GM23338 (cell line): Measurements from ENCODE around the gene CARD6. TPM values are rescaled to one million over a fixed set of nuclear protein-coding genes. Genes with fewer than 3 reads are reported as not detected.
"Not testable (repeated sequence)": the region's sequence is repeated elsewhere in the genome, so short reads cannot be mapped to it uniquely, and the experiment has no call there.

Source experiments
- ATAC-seq: fragments of 200-7000 bp; cut with Tn5 transposase; 3 replicates; pipeline ENCODE4 v1.9.1; 2020
- DNase-seq: peaks from one replicate; pipeline ENCODE4 v3.0.0-alpha.2; 2015; ENCODE audit warnings: low spot score
- H2AFZ ChIP-seq: fragments of 200-600 bp; sonication (generic); 2 replicates; pipeline ENCODE4 v1.8.0; 2016; ENCODE audit warnings: antibody characterized with exemption, mild to moderate bottlenecking, moderate library complexity
- H3F3A ChIP-seq: fragments of 200-600 bp; sonication (generic); replicated peaks from 2 replicates; pipeline ENCODE4 v1.8.0; 2017; ENCODE audit warnings: antibody characterized with exemption, mixed run types, low read depth
- H3K27ac ChIP-seq: fragments of 200-600 bp; sonication (generic); 2 replicates; pipeline ENCODE4 v1.6.1; 2016; ENCODE audit warnings: low read depth
- H3K27me3 ChIP-seq: fragments of 200-600 bp; sonication (generic); 2 replicates; pipeline ENCODE4 v1.8.0; 2016; ENCODE audit warnings: mild to moderate bottlenecking, mixed run types, moderate library complexity; ENCODE audit not compliant: insufficient read depth
- H3K36me3 ChIP-seq: fragments of 200-600 bp; sonication (generic); 2 replicates; pipeline ENCODE4 v1.8.0; 2016; ENCODE audit warnings: mild to moderate bottlenecking; ENCODE audit not compliant: insufficient read depth
- H3K4me1 ChIP-seq: fragments of 200-600 bp; sonication (generic); 2 replicates; pipeline ENCODE4 v1.8.0; 2016; ENCODE audit warnings: mild to moderate bottlenecking, moderate library complexity; ENCODE audit not compliant: insufficient read depth
- H3K4me2 ChIP-seq: fragments of 200-600 bp; sonication (generic); 2 replicates; pipeline ENCODE4 v1.7.1; 2017; ENCODE audit warnings: mixed run types
- H3K4me3 ChIP-seq: fragments of 200-600 bp; sonication (generic); 2 replicates; pipeline ENCODE4 v1.6.1; 2016; ENCODE audit warnings: mixed run types
- H3K79me2 ChIP-seq: fragments of 200-600 bp; sonication (generic); replicated peaks from 2 replicates; pipeline ENCODE4 v1.8.0; 2017; ENCODE audit warnings: mild to moderate bottlenecking; ENCODE audit not compliant: insufficient read depth
- H3K9me2 ChIP-seq: fragments of 200-600 bp; sonication (generic); 2 replicates; pipeline ENCODE4 v1.8.0; 2017; ENCODE audit not compliant: insufficient read depth
- H4K20me1 ChIP-seq: fragments of 200-600 bp; sonication (generic); replicated peaks from 2 replicates; pipeline ENCODE4 v1.8.0; 2017; ENCODE audit warnings: mild to moderate bottlenecking; ENCODE audit not compliant: insufficient read depth
- H3K27ac Mint-ChIP-seq: 2 replicates; pipeline ENCODE4 v1.8.0; 2020; ENCODE audit warnings: inconsistent platforms, mild to moderate bottlenecking, moderate library complexity, mixed read lengths
- H3K27me3 Mint-ChIP-seq: 3 replicates; pipeline ENCODE4 v1.8.0; 2022; ENCODE audit warnings: low read depth, mild to moderate bottlenecking, moderate library complexity, mixed read lengths, inconsistent platforms; ENCODE audit not compliant: insufficient read depth, poor library complexity
- H3K36me3 Mint-ChIP-seq: 3 replicates; pipeline ENCODE4 v1.8.0; 2021; ENCODE audit warnings: low read depth, mild to moderate bottlenecking, inconsistent platforms, moderate library complexity, mixed read lengths
- H3K4me1 Mint-ChIP-seq: 3 replicates; pipeline ENCODE4 v1.8.0; 2020; ENCODE audit warnings: mild to moderate bottlenecking, inconsistent platforms, mixed read lengths
- H3K4me3 Mint-ChIP-seq: 3 replicates; pipeline ENCODE4 v1.8.0; 2021; ENCODE audit warnings: moderate library complexity, mild to moderate bottlenecking, inconsistent platforms, mixed read lengths
- H3K9me3 Mint-ChIP-seq: 3 replicates; pipeline ENCODE4 v1.8.0; 2020; ENCODE audit warnings: moderate library complexity, mild to moderate bottlenecking, inconsistent platforms, mixed read lengths
- CTCF ChIP-seq, 2 experiments: fragments of 200-600 bp in 1 of 2; sonication (generic) in 1 of 2; conservative IDR thresholded peaks; 2 replicates each; pipeline versions ENCODE4 v1.5.1 to v1.6.1; 2016 to 2017; ENCODE audit warnings: antibody characterized with exemption in 2 of 2, low read depth in 2 of 2, mild to moderate bottlenecking in 2 of 2, moderate library complexity in 1 of 2
- EZH2 ChIP-seq: fragments of 200-600 bp; sonication (generic); IDR thresholded peaks from one replicate; pipeline ENCODE4 v1.8.0; 2017; ENCODE audit warnings: antibody characterized with exemption, mild to moderate bottlenecking, low read depth; ENCODE audit not compliant: unreplicated experiment
- ZNF331 ChIP-seq: fragments of 250-450 bp; sonication (Bioruptor Pico); IDR thresholded peaks from 2 replicates; pipeline ENCODE4 v1.5.0; 2020; ENCODE audit warnings: low read depth, mild to moderate bottlenecking, moderate library complexity
- polyA plus RNA-seq: library from polyadenylated mRNA; unstranded; fragments of >200 nt; fragmentation: Nextera tagmentation; extraction: Ambion mirVana; gene quantifications from 2 replicates; pipeline ENCODE4 v1.2.1, GENCODE V29; 2016
- total RNA-seq: library from RNA; depleted of rRNA; stranded (reverse); fragments of >200 nt; shearing (Covaris generic); gene quantifications from 2 replicates; pipeline ENCODE4 v1.2.3, GENCODE V29; 2014

The CARD6 gene
- total and polyA plus RNA-seq, 2 experiments from 2014 or later, result 0.32 to 0.45 TPM

DNA sequence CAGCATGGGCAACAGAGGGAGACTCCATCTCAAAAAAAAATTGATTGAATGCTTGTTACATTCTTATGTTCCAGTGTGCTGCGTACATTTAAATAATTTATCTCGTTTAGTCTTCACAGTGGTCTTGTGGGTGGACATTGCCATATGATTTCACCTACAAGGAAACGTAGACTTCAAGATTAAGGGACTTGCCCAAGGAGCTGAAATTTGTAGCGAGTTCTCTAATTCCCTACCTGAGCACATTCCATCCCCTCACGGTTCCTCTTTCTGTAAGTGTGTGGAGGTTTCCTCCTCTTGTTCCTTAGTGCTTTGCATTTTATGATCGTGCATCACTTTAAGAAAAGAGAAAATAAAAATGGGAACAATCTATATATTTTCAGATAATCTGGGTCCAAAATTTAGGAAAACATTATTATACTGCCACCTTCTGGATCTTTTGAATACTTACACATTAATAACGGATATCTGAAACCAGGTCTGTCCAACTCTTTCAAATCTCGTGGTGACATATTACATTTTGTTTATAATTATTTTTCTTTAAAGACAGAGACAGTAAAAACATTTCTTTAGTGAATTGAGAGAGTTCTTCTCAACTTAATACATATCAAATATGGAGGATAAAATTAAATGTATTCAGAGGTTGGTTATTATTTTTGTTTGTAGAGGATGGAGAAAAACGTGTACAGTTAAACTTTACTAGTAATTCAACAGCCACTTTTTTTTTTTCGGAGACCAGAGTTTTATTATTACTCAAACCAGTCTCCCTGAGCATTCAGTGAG is 38.2 kb downstream of the CARD6 start:
- no peaks in the 10 kb centered on the region for H4K20me1 ChIP-seq
- H3K9me2 ChIP-seq, result no peaks in the 10 kb centered on the region
- H3K4me3 ChIP-seq, result no peak overlapping the region
- H3F3A ChIP-seq, result no peaks in the 10 kb centered on the region
- H3K9me3 Mint-ChIP-seq, result peaks cover 40% of the 10 kb centered on the region
- ATAC-seq (no peak), DNase-seq (peak; percentile 46)
- H3K79me2 ChIP-seq, result no peaks in the 10 kb centered on the region
- no peaks in the 10 kb centered on the region for H3K27me3 ChIP-seq
- TF ChIP-seq EZH2, result no peak
- TF ChIP-seq CTCF (conservative IDR thresholded peaks at IDR 0.05; ENCODE audit: low read depth in 2 of 2), result peak; percentile 46 to 79
- no peak overlapping the region for H3K4me3 Mint-ChIP-seq
- H2AFZ ChIP-seq, result no peak overlapping the region
- peaks cover 6% of the 10 kb centered on the region for H3K27me3 Mint-ChIP-seq
- H3K4me1 Mint-ChIP-seq, result no peaks in the 10 kb centered on the region
- H3K27ac Mint-ChIP-seq, result no peak overlapping the region
- no peaks in the 10 kb centered on the region for H3K4me1 ChIP-seq
- H3K27ac ChIP-seq, result no peak overlapping the region
- H3K4me2 ChIP-seq, result no peak overlapping the region
- H3K36me3 ChIP-seq, result 0 out of 2 replicates have a peak, but pooled peaks cover 3% of the 10 kb centered on the region
- peaks cover 24% of the 10 kb centered on the region for H3K36me3 Mint-ChIP-seq

GRCh38 chr5:40882291-40882690 is 41.1 kb downstream of the CARD6 start:
- H3K79me2 ChIP-seq, result no peaks in the 10 kb centered on the region
- Mint-ChIP-seq H3K9me3 (peaks cover 29% of the 10 kb centered on the region), H3K4me3 (no peak overlapping the region)

GRCh38 chr5:40883051-40883450 is 41.9 kb downstream of the CARD6 start:
- Mint-ChIP-seq H3K9me3 (peaks cover 24% of the 10 kb centered on the region), H3K36me3 (peaks cover 16% of the 10 kb centered on the region; the same call in 2 of the 3 replicates)
- DNase-seq, H3K4me1 ChIP-seq, H4K20me1 ChIP-seq, H3K36me3 ChIP-seq, H3K27me3 ChIP-seq, H3K4me1 Mint-ChIP-seq, H3K9me2 ChIP-seq, H3K27ac ChIP-seq, H3K4me2 ChIP-seq, H2AFZ ChIP-seq, H3F3A ChIP-seq, H3K27me3 Mint-ChIP-seq, H3K4me3 Mint-ChIP-seq, H3K79me2 ChIP-seq, H3K4me3 ChIP-seq, ATAC-seq, H3K27ac Mint-ChIP-seq: not testable (repeated sequence)

More at GRCh38 chr5:40882291-40882690, 41.1 kb downstream of the CARD6 start:
- Histone ChIP-seq H3K4me1 (no peaks in the 10 kb centered on the region), H2AFZ (no peak overlapping the region), H3K27ac (no peak overlapping the region), H3K4me3 (no peak overlapping the region), H4K20me1 (no peaks in the 10 kb centered on the region), H3K9me2 (no peaks in the 10 kb centered on the region), H3K36me3 (0 out of 2 replicates have a peak, but pooled peaks cover 3% of the 10 kb centered on the region), H3K4me2 (no peak overlapping the region), H3K27me3 (no peaks in the 10 kb centered on the region), H3F3A (no peaks in the 10 kb centered on the region)
- ATAC-seq, result no peak
- no peak for TF ChIP-seq ZNF331
- H3K27me3 Mint-ChIP-seq, result peaks cover 5% of the 10 kb centered on the region
- no peak overlapping the region for H3K27ac Mint-ChIP-seq
- H3K4me1 Mint-ChIP-seq, result no peaks in the 10 kb centered on the region
- DNase-seq, result no peak
- H3K36me3 Mint-ChIP-seq, result peaks cover 19% of the 10 kb centered on the region; the same call in 2 of the 3 replicates

DNA sequence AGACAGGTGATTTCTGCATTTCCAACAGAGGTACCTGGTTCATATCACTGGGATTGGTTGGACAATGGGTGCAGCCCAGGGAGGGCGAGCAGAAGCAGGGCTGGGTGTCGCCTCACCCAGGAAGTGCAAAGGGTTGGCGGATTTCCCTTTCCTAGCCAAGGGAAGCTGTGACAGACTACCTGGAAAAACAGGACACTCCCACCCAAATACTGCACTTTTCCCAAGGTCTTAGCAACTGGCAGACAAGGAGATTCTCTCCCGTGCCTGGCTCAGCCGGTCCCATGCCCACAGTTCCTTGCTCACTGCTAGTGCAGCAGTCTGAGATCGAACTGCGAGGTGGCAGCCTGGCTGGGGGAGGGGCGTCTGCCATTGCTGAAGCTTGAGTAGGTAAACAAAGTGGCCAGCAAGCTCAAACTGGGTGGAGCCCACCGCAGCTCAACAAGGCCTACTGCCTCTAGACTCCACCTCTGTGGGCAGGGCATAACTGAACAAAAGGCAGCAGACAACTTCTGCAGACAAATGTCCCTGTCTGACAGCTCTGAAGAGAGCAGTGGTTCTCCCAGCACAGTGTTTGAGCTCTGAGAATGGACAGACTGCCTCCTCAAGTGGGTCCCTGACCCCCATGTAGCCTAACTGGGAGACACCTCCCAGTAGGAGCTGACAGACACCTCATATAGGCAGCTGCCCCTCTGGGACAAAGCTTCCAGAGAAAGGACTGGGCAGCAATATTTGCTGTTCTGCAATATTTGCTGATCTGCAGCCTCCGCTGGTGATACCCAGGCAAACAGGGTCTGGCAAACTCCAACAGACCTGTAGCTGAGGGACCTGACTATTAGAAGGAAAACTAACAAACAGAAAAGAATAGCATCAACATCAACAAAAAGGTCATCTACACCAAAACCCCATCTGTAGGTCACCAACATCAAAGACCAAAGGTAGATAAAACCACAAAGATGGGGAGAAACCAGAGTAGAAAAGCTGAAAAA is 54.6 kb downstream of the CARD6 start:
- not testable (repeated sequence) for H3K9me2 ChIP-seq, H3F3A ChIP-seq, H3K27ac ChIP-seq, H3K27ac Mint-ChIP-seq, H3K36me3 Mint-ChIP-seq, H3K79me2 ChIP-seq, H3K4me3 Mint-ChIP-seq, H3K36me3 ChIP-seq, DNase-seq, H3K27me3 ChIP-seq, H3K27me3 Mint-ChIP-seq, ATAC-seq, H4K20me1 ChIP-seq
- H3K4me3 ChIP-seq, result 0 out of 2 replicates have a peak overlapping the region, but pooled peaks have one; percentile 21
- Mint-ChIP-seq H3K4me1 (peaks cover 17% of the 10 kb centered on the region), H3K9me3 (peaks cover 12% of the 10 kb centered on the region)
- H3K4me2 ChIP-seq, result peak overlapping the region; percentile 42; the same call in 1 of the 2 replicates
- H2AFZ ChIP-seq, result peak overlapping the region; percentile 87
- peaks cover 11% of the 10 kb centered on the region; the same call in 1 of the 2 replicates for H3K4me1 ChIP-seq
